ENCODE measurements around the gene NAALADL2.

The NAALADL2 gene

GRCh38 chr3:175176556-175176955, 317.4 kb downstream of the NAALADL2 start:
- Histone ChIP-seq H3K27ac (no peak overlapping the region), H3K4me3 (no peak overlapping the region)

DNA sequence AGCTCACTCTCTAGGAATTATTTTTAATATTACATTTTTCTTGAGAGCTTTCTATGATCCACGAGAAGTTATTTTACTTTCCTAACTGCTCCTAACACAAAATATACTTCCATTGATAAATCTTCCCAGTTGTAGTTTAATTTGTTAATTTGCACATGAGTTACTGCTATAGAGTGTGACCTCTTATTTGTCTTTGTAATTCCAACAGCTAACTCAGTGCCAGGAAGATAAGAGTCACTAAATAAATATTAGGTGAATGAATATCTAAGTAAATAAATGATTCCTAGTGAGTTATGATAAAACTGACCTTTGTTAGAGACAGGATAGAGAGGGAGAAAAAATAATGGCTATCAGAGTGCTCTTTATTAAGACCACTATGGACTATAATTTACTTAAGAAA, 319.9 kb downstream of the NAALADL2 start:
- Histone ChIP-seq H3K4me3 (no peak overlapping the region), H3K27ac (no peak overlapping the region)

- Histone ChIP-seq H3K27ac (no peak overlapping the region), H3K4me3 (no peak overlapping the region)
Measured at GRCh38 chr3:175184392-175184791, 325.3 kb downstream of the NAALADL2 start.

DNA sequence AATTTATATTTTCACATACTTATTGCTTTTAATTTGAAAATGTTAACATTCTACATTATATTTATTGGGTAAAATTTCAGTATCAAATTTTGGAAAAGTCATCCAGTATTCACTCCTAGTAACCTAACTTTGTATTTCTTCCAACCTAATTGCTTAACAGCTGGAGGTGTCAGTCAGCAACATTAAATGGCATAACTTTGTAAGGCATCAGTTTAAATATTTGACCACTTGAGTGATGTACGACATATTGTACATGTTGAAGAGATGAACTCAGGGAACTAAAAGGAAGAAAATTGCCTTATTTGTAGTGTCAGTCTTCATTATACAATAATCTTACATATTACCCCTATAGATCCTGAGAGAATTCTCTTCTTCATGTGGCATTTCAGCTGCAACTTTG, 326.8 kb downstream of the NAALADL2 start:
- no peak overlapping the region for H3K27ac ChIP-seq
- H3K4me3 ChIP-seq = no peak overlapping the region

DNA sequence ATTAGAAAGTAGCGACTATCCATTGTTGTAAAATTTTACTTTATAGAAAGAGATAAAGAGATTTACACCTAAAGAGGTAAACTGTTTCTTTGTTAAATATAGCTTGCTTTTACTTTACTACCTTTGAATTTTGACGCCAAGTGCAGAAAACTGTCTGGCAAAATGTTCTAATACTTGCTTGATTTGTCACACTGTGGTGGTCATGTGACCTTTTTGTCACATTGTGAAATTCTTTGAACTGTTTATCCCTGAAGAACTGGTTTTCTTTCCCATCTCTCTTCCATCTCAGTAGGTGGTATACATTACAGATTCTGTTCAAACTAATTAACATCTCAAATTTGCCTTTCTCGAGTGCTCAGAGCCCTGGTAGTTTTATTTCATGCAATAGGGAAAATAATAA, 327.4 kb downstream of the NAALADL2 start:
- no peak overlapping the region for H3K4me3 ChIP-seq
- no peak overlapping the region for H3K27ac ChIP-seq

GRCh38 chr3:175187586-175187985, 328.5 kb downstream of the NAALADL2 start:
- Histone ChIP-seq H3K27ac (no peak overlapping the region), H3K4me3 (no peak overlapping the region)

- Histone ChIP-seq H3K27ac (no peak overlapping the region), H3K4me3 (no peak overlapping the region)
Measured at GRCh38 chr3:175192536-175192935, 333.4 kb downstream of the NAALADL2 start.

GRCh38 chr3:175193815-175194518, 334.8 kb downstream of the NAALADL2 start:
- Histone ChIP-seq H3K4me3 (no peak overlapping the region), H3K27ac (no peak overlapping the region)

- H3K27ac ChIP-seq = no peak overlapping the region
- H3K4me3 ChIP-seq = no peak overlapping the region
Measured at GRCh38 chr3:175198991-175199783, 340.1 kb downstream of the NAALADL2 start.

- H3K27ac ChIP-seq = no peak overlapping the region
- no peak overlapping the region for H3K4me3 ChIP-seq
Measured at GRCh38 chr3:175199961-175200360, 340.8 kb downstream of the NAALADL2 start.

- Histone ChIP-seq H3K27ac (no peak overlapping the region), H3K4me3 (no peak overlapping the region)
Measured at GRCh38 chr3:175200391-175201095, 341.4 kb downstream of the NAALADL2 start.

GRCh38 chr3:175207361-175207760, 348.2 kb downstream of the NAALADL2 start:
- Histone ChIP-seq H3K27ac (no peak overlapping the region), H3K4me3 (no peak overlapping the region)

DNA sequence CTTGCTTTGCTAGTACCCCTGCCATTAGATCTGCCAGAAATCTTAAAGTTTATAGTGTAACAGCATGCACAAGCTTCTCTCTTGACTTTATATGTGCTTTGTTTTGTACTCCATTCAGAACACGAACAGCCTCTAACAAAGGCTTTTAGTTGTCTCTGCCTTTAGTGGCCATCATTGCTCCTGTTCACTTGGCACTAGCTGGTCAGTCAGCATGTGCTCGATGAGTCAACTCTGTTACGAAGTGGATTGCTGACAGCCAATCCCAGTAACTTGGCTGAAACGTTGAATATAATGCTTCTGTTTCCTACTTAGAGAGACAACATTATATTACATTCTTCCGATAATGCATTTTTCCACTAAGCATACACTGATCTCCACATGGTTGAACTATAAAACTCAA, 349.2 kb downstream of the NAALADL2 start:
- H3K27ac ChIP-seq = no peak overlapping the region
- H3K4me3 ChIP-seq = no peak overlapping the region

GRCh38 chr3:175211466-175211865, 352.3 kb downstream of the NAALADL2 start:
- Histone ChIP-seq H3K27ac (no peak overlapping the region), H3K4me3 (no peak overlapping the region)

DNA sequence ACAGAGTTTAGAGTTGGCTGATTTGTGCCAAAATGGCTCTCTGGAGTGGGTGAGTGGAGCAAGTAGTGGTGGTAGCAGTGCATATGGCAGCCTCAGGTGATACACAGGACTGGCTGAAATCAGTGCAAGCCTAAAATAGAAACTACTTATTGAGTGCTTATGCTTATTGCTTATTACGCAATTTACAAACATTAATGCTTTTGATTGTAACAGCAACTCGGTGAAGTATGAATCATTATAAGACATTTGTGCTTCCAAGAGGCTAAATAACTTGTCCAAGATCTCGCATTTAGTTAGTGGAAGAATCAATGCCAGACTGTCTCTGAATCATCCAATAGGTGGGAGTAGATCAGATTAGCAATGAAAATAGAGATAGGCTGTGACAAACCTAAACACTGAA, 353.8 kb downstream of the NAALADL2 start:
- Histone ChIP-seq H3K4me3 (no peak overlapping the region), H3K27ac (no peak overlapping the region)

GRCh38 chr3:175214216-175214615, 355.1 kb downstream of the NAALADL2 start:
- no peak overlapping the region for H3K27ac ChIP-seq
- no peak overlapping the region for H3K4me3 ChIP-seq

DNA sequence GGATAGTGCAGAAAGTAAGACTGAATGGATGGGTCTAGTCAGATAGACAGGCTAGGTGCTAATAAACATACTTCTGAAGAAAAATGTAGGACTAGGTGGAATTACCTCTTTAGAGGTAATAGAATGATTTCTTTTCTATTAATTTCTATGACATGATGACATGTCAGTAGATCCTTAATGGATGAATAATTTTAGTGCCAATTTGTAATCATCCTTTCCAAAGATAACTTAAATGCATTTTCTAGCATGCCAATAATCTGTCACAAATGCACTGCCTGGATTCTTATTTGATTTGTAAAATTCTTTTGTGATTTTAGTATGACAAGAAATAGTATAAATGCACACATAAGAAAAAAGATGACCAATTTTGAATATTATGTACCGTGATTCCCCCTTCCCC, 356.7 kb downstream of the NAALADL2 start:
- Histone ChIP-seq H3K27ac (no peak overlapping the region), H3K4me3 (no peak overlapping the region)

DNA sequence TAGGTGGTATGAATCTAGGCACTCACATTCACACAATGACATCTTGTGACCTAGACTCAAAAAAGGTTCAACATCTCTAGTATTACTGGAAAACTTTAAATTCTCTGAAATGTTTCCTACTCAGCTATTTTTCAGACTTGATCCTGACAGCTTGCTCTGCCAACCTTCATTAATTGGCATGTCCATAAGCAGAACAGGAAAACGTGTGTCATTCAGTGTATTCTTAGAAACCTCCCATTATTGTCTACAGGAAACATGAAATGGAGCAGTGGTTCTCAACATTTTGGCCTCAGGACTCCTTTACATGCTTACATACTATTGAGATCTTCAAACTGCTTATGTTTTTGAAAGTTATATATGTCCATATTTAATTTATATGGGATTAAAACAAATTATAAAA, 363.2 kb downstream of the NAALADL2 start:
- no peak overlapping the region for H3K4me3 ChIP-seq
- H3K27ac ChIP-seq = no peak overlapping the region

DNA sequence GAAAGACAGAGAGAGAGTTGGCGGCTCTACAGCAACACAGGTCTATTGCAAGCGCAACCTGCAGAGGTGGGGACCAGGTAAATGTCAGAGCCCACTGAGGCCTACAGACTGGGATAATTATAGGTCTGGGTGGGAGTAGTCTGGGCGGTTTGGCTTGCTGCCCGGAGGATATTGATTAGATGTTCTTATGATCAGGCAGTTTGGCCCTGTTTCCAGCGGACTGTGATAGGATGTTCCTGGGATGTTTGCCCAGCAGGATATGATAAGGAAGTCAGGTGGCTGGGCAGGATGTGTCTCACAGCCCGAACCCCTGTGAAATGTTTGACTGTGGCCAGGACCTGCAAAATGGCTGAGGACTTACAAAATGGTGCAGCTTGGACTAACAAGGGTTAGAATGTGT, 364.9 kb downstream of the NAALADL2 start:
- H3K27ac ChIP-seq = no peak overlapping the region
- H3K4me3 ChIP-seq = no peak overlapping the region

DNA sequence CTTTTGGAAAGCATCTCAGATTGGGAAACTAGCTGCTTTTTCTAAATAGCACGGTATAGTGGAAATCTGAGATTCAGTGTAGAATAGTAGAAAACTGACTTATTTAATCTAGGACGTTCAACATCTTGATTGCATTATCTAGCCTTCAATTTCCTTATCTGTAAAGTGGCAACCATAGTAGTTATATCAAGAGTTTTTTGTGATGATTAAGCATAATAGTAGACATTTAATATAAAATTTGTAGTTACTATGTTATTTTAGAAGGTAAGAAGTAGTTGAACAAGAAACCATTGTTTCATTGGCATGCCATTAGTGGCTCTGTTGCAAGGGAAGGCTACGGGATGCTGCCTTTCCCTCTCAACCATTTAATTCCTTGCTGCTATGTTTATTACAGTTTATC, 367.3 kb downstream of the NAALADL2 start:
- no peak overlapping the region for H3K4me3 ChIP-seq
- H3K27ac ChIP-seq = no peak overlapping the region

GRCh38 chr3:175227126-175227525, 368.0 kb downstream of the NAALADL2 start:
- H3K4me3 ChIP-seq = no peak overlapping the region
- H3K27ac ChIP-seq = no peak overlapping the region

Data from skin epidermis (tissue), 12 donors.